ENCODE measurements around the gene MIF4GD. TPM values are rescaled to one million over a fixed set of nuclear protein-coding genes. Genes with fewer than 3 reads are reported as not detected.

MIF4GD gene
- polyA plus RNA-seq, 1 donor from 2014 or later = 27.7 TPM

GRCh38 chr17:75246404-75246803, 24.6 kb downstream of the MIF4GD start:
- Histone ChIP-seq H4K20me1 (ENCODE audit: insufficient read depth) (no peaks in the 10 kb centered on the region), H2AFZ (ENCODE audit: low read depth, low read length) (no peak overlapping the region), H3K4me2 (ENCODE audit: low read length) (no peak overlapping the region), H3K4me3 (ENCODE audit: low read length) (no peak overlapping the region), H3K9ac (ENCODE audit: low read length) (no peak overlapping the region), H3K27me3 (ENCODE audit: insufficient read depth, low read depth, low read length) (no peaks in the 10 kb centered on the region), H3F3A (ENCODE audit: insufficient read depth, low read length, poor library complexity, severe bottlenecking) (no peaks in the 10 kb centered on the region), H3K9me2 (ENCODE audit: insufficient read depth, low read length) (no peaks in the 10 kb centered on the region), H3K79me2 (replicated peaks; ENCODE audit: insufficient read depth, low read length) (peaks cover 5% of the 10 kb centered on the region), H3K36me3 (ENCODE audit: insufficient read depth, low read length) (no peaks in the 10 kb centered on the region), H3K9me3 (ENCODE audit: low read length) (no peaks in the 10 kb centered on the region), H3K27ac (ENCODE audit: low read length) (no peak overlapping the region)
- TF ChIP-seq CTCF (IDR thresholded peaks at IDR 0.05; ENCODE audit: poor library complexity, severe bottlenecking) (no peak), TAF1 (IDR thresholded peaks at IDR 0.05; ENCODE audit: low read depth) (no peak), MXI1 (conservative IDR thresholded peaks at IDR 0.05; ENCODE audit: poor library complexity, severe bottlenecking) (no peak), EP300 (conservative IDR thresholded peaks at IDR 0.05; ENCODE audit: poor library complexity, severe bottlenecking) (no peak), RAD21 (conservative IDR thresholded peaks at IDR 0.05) (no peak), EZH2 (IDR thresholded peaks at IDR 0.05; ENCODE audit: borderline replicate concordance, insufficient read depth, low read length, poor library complexity, severe bottlenecking) (no peak), POLR2AphosphoS5 (IDR thresholded peaks at IDR 0.05) (no peak), REST (IDR thresholded peaks at IDR 0.05; ENCODE audit: borderline replicate concordance) (no peak), SMC3 (conservative IDR thresholded peaks at IDR 0.05; ENCODE audit: poor library complexity) (no peak)

GRCh38 chr17:75245011-75245410, 26.0 kb downstream of the MIF4GD start:
- Histone ChIP-seq H3K9me3 (ENCODE audit: low read length) (no peaks in the 10 kb centered on the region), H3K4me2 (ENCODE audit: low read length) (no peak overlapping the region), H3F3A (ENCODE audit: insufficient read depth, low read length, poor library complexity, severe bottlenecking) (no peaks in the 10 kb centered on the region), H4K20me1 (ENCODE audit: insufficient read depth) (no peaks in the 10 kb centered on the region), H3K36me3 (ENCODE audit: insufficient read depth, low read length) (no peaks in the 10 kb centered on the region), H3K27ac (ENCODE audit: low read length) (no peak overlapping the region), H2AFZ (ENCODE audit: low read depth, low read length) (no peak overlapping the region), H3K27me3 (ENCODE audit: insufficient read depth, low read depth, low read length) (no peaks in the 10 kb centered on the region), H3K4me3 (ENCODE audit: low read length) (no peak overlapping the region), H3K79me2 (replicated peaks; ENCODE audit: insufficient read depth, low read length) (peaks cover 2% of the 10 kb centered on the region), H3K9ac (ENCODE audit: low read length) (no peak overlapping the region), H3K9me2 (ENCODE audit: insufficient read depth, low read length) (no peaks in the 10 kb centered on the region)
- TF ChIP-seq RAD21 (conservative IDR thresholded peaks at IDR 0.05) = no peak
- TF ChIP-seq SMC3 (conservative IDR thresholded peaks at IDR 0.05; ENCODE audit: poor library complexity) = no peak
- no peak for TF ChIP-seq MXI1 (conservative IDR thresholded peaks at IDR 0.05; ENCODE audit: poor library complexity, severe bottlenecking)
- no peak for TF ChIP-seq EZH2 (IDR thresholded peaks at IDR 0.05; ENCODE audit: borderline replicate concordance, insufficient read depth, low read length, poor library complexity, severe bottlenecking)
- TF ChIP-seq TAF1 (IDR thresholded peaks at IDR 0.05; ENCODE audit: low read depth) = no peak
- no peak for TF ChIP-seq EP300 (conservative IDR thresholded peaks at IDR 0.05; ENCODE audit: poor library complexity, severe bottlenecking)
- no peak for TF ChIP-seq CTCF (IDR thresholded peaks at IDR 0.05; ENCODE audit: poor library complexity, severe bottlenecking)
- TF ChIP-seq POLR2AphosphoS5 (IDR thresholded peaks at IDR 0.05) = no peak
- no peak for TF ChIP-seq REST (IDR thresholded peaks at IDR 0.05; ENCODE audit: borderline replicate concordance)
